G401 (cell line): ENCODE data around the gene EYA2. TPM values are rescaled to one million over a fixed set of nuclear protein-coding genes. Genes with fewer than 3 reads are reported as not detected.

ENCODE experiments used
- DNase-seq: peaks from one replicate; pipeline ENCODE4 v3.0.0-alpha.2; 2015; ENCODE audit warnings: low spot score
- in situ Hi-C: cut with HindIII; loops from 2 replicates; pipeline ENCODE4 v1.10.0; 2016; ENCODE audit warnings: low sequenced_read_pairs, mixed read lengths
- total RNA-seq: library from RNA; depleted of rRNA; stranded (reverse); fragments of >200 nt; shearing (Covaris generic); gene quantifications from 2 replicates; pipeline ENCODE4 v1.2.3, GENCODE V29; 2014

EYA2 gene
- total RNA-seq, 1 experiment from 2014 or later, result not detected

- in situ Hi-C loops, result no loop called here
- DNase-seq, result no peak
These were observed 615 bp upstream of the EYA2 start for GRCh38 chr20:46893877-46894578.

GRCh38 chr20:46894971-46895905, 595 bp downstream of the EYA2 start:
- DNase-seq, result no peak
- in situ Hi-C loops, result no loop called here

GRCh38 chr20:46895906-46896242, 1.2 kb downstream of the EYA2 start:
- DNase-seq, result no peak
- in situ Hi-C loops, result no loop called here

GRCh38 chr20:46897328-46897880, 2.8 kb downstream of the EYA2 start:
- in situ Hi-C loops, result no loop called here
- DNase-seq, result no peak

GRCh38 chr20:46898423-46898822, 3.8 kb downstream of the EYA2 start:
- in situ Hi-C loops, result no loop called here

GRCh38 chr20:46899621-46900020, 5.0 kb downstream of the EYA2 start:
- in situ Hi-C loops, result no loop called here
- no peak for DNase-seq

More at GRCh38 chr20:46898423-46898822, 3.8 kb downstream of the EYA2 start:
- DNase-seq, result no peak

- in situ Hi-C loops, result no loop called here
These were observed 5.4 kb downstream of the EYA2 start for GRCh38 chr20:46900086-46900485.

GRCh38 chr20:46900826-46901225, 6.2 kb downstream of the EYA2 start:
- DNase-seq, result no peak
- in situ Hi-C loops, result no loop called here

More at GRCh38 chr20:46900086-46900485, 5.4 kb downstream of the EYA2 start:
- no peak for DNase-seq

- no peak for DNase-seq
- in situ Hi-C loops, result no loop called here
These were observed 7.0 kb downstream of the EYA2 start for GRCh38 chr20:46901638-46902037.

- no peak for DNase-seq
- in situ Hi-C loops, result no loop called here
These were observed 8.6 kb downstream of the EYA2 start for GRCh38 chr20:46903256-46903655.

- in situ Hi-C loops, result no loop called here
- DNase-seq, result no peak
These were observed 9.3 kb downstream of the EYA2 start for GRCh38 chr20:46903937-46904336.

GRCh38 chr20:46905364-46906125, 10.9 kb downstream of the EYA2 start:
- in situ Hi-C loops, result no loop called here
- no peak for DNase-seq

GRCh38 chr20:46913329-46914044, 18.8 kb downstream of the EYA2 start:
- no peak for DNase-seq
- in situ Hi-C loops, result no loop called here

- DNase-seq, result no peak
- in situ Hi-C loops, result no loop called here
These were observed 20.2 kb downstream of the EYA2 start for GRCh38 chr20:46914789-46915379.

- in situ Hi-C loops, result no loop called here
These were observed 21.1 kb downstream of the EYA2 start for GRCh38 chr20:46915575-46916257.

GRCh38 chr20:46916258-46916603, 21.6 kb downstream of the EYA2 start:
- DNase-seq, result no peak
- in situ Hi-C loops, result no loop called here

More at GRCh38 chr20:46915575-46916257, 21.1 kb downstream of the EYA2 start:
- no peak for DNase-seq

- in situ Hi-C loops, result no loop called here
- no peak for DNase-seq
These were observed 22.5 kb downstream of the EYA2 start for GRCh38 chr20:46917155-46917554.

GRCh38 chr20:46920114-46920513, 25.5 kb downstream of the EYA2 start:
- no peak for DNase-seq
- in situ Hi-C loops, result no loop called here
